GM18951 (cell line): ENCODE data around the gene PIH1D1.

Experiments used
- POLR2A ChIP-seq: IDR thresholded peaks from 4 replicates; pipeline ENCODE4 v1.6.1; 2011; ENCODE audit warnings: mild to moderate bottlenecking; ENCODE audit not compliant: insufficient read length, insufficient read depth; ENCODE audit errors: extremely low read depth
- in situ Hi-C: fragments of 300-500 bp; cut with MboI; formaldehyde crosslinking; loops from one replicate; pipeline ENCODE4 v1.12.0; 2022; ENCODE audit warnings: low sequenced_read_pairs, mixed read lengths, inconsistent platforms; ENCODE audit not compliant: unreplicated experiment

Gene PIH1D1

GRCh38 chr19:49431330-49431749 is 20.3 kb downstream of the PIH1D1 start:
- no peak for TF ChIP-seq POLR2A
- in situ Hi-C loops, result no loop called here

GRCh38 chr19:49430678-49431329 is 20.8 kb downstream of the PIH1D1 start:
- TF ChIP-seq POLR2A, result no peak
- in situ Hi-C loops, result no loop called here

DNA sequence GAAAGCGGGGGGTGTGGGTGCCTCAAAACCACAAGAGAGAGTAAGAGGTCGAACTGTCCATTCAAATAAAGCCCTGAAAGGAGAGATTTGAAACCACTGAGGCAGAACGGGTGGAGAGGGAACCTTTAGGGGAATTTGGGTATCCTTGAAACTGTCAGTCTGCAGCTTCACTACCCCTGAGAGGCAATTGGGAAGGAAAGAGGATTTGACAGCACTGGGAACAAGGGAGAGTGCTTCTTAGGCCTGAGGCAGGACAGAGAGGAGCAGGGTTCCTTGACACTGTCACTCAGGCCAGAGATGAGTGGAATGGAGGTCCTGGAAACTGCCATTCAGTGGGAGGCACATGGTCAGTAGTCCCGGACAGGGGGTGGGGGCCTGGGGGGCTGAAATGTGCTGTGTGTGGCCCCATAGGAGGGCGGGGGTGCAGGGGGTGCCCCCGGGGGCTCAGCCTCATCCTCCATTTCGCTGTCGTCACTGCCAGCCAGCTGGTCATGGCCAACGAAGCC is 21.4 kb downstream of the PIH1D1 start:
- in situ Hi-C loops, result no loop called here
- no peak for TF ChIP-seq POLR2A

DNA sequence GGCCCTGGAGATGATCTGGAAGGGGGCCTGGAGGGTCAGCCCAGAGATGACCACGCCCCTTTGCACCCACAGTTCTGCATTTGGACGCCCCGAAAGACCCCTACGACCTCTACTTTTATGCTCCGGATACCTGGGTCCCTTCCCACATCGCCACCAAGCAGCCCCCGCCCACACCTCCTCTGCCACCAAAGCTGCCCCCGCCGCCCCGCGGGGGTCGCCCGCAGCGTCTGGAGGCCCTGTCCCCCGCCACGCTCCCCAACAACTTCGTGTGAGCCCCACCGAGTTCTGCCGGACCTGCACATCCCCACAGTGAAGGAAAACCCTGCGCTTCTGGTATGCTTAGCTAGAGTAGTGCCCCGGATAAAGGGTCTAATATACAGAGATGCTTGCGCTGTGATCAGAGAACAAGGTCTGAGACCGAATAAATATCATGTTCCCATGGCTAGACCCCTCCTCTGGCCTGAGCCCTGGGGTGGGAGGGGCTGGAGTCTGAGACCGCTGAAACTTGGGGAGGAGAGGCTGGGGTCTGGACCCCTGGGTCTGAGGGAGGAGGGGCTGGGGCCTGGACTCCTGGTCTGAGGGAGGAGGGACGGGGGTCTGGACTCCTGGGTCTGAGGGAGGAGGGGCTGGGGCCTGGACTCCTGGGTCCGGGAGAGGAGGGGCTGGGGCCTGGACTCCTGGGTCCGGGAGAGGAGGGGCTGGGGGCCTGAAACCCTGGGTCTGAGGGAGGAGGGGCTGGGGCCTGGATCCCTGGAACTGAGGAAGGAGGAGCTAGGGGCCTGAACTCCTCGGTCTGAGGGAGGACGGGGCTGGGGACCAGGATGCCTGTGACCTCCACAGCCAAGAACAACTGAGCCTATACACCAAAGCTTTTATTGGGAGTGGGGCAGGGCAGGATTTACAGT is 22.8 kb downstream of the PIH1D1 start:
- in situ Hi-C loops, result no loop called here

DNA sequence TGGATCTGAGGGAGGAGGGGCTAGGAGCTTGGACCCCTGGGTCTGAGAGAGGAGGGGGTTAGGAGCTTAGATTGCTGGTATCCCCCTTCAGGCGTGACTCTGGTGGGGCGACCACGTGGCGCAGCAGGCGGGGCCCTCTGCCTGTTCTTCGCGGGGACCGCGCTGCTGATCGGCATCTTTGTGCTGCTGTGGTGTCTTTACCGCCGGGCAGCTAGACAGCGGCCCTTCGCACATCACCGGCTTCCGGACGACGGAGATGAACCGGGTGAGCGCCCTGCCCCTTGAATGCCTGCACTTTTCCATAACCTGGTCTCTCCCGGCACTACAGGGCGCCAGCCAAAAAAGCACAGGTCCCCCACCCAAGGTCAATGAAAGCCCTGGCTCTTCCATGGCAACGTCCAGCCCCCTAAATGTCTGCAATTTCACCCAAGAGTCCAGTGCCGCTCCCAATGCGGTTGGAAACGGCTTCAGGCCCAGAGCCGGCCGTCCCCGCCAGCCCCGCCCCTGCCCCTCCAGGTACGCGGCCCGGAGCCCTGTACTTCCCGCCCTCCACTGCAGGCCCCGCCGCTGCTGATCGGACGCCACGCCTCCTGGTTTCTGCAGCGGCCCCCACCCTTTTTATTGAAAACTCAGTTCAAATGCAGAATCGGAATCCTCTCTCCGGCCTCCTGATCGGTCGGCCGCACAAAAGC is 23.6 kb downstream of the PIH1D1 start:
- in situ Hi-C loops, result no loop called here
- TF ChIP-seq POLR2A, result no peak

More for the DNA sequence above, 22.8 kb downstream of the PIH1D1 start:
- no peak for TF ChIP-seq POLR2A

DNA sequence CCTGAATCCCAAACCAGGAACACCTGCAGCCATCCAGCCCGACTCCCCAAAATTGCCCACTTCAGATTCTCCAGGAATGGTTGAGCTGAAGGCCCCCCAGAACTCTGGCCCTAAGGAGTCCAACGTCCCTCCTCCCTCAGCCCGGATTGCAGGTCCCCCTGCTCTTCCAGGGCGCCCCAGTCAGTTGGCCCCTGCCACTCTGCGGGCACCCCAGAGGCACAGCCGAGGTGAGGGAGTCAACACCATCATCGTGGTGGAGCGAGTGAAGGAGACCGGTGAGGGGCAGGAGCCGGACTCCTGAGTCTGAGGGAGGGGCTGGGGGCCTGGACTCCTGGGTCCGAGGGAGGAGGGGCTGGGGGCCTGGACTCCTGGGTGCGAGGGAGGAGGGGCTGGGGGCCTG is 24.3 kb downstream of the PIH1D1 start:
- TF ChIP-seq POLR2A, result no peak
- in situ Hi-C loops, result no loop called here

DNA sequence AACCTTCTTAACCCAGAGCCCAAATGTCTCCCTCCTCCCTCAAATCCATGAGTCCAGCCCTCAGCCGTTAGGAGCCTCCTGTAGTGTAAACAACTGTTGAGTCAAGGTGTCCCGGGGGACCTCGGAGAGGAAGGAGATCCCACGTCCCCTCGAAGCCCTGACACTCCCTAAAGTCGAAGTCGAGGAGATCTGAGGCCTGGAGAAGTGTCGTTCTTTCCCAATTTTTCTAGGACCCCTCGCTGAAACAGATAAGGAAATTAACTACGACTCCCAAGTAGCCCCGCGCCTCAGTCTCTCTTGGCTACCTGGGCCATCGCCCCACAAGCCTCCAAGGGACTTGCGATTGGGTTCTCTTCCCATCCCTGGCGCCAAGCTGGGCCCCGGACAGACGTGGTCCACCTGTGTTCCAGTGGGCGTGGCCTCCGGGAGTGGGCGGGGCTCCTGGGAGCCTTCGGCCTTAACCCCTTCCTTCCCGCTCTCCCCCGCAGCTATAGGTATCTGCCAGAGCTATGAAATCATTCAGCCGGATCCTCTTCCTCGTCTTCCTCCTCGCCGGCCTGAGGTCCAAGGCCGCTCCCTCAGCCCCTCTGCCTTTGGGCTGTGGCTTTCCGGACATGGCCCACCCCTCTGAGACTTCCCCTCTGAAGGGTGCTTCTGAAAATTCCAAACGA is 25.6 kb downstream of the PIH1D1 start:
- no peak for TF ChIP-seq POLR2A
- in situ Hi-C loops, result no loop called here

DNA sequence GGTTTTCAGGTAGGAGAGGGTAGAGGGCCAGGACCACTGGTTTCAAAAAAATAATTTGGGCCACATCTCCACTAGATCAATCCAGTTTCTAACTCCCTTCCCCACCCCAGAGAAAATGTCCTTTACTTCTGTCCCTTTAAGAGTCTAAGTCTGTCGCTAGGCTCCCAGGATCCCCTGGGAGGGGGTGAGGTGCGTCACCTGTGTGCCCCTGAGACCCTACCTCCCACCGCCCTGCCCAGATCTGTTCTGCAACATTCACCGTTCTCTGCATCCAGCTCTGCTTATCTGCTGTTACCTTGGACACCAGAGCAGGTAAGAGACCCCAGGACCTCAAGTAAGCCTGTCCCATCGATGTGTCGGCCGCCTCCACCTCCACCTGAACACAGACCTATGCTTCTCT is 26.4 kb downstream of the PIH1D1 start, which contains the start of gene GFY:
TSS of gene GFY (plus strand) at position 211 of the 400 bp plus-strand sequence. CDS start 1,043 bp downstream, outside the sequence.
- no peak for TF ChIP-seq POLR2A
- in situ Hi-C loops, result no loop called here

DNA sequence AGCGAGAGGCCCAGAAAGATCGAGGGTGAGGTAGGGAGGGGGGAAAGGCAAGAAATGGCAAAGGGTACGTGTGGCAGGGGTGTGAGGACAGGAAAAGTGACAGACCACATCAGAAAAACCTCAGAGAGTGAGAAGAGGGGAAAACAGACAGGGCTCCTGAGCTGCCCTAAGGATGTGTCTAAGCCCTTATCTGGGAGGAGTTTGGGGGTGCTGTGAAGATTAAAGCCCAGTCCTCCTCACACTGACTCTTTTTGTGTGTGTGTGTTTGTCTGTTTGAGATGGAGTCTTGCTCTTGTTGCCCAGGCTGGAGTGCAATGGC is 27.7 kb downstream of the PIH1D1 start:
- no peak for TF ChIP-seq POLR2A
- in situ Hi-C loops, result no loop called here

DNA sequence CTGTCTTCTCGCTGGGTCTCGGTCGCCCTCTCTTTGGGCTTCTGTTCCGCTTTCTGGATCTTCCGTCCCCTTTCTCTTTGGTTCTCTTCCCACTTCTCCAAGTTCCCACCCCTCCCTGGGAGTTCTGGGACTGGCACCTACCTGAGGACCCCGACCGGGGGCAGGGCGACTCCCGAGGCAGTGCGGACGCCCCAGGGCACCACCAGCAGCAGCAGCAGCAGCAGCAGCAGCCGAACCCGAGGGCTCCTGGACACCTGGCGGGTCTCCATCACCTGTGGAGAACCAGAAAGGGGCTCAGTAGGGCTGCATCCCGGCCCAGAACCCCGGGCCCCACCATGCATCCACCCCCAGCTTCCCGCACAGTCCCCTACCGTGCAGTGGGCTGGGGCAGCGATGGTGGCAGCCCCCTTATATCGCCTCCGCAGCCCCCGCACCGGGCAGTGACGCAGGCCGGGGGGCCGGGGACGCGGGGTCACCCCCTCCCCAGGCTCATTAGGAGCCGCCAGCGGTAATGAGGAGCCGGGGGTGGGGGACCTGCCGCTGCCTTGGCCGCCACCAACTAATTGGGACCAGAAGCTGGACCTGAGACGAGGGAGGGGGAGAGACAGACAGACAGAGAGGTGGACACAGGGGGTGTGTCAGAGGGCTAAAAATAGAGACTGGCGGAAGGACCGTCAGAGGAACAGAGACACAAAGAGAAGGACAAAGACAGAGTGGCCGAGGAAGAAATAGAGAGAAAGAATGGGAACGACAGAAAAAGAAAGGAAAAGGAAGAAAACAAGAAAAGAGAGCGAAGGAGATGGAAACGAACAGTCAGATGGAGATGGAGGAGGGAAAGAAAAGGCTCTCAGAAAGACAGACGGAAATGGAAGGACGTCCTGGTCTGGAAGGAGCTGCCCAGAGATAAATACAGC is 28.3 kb downstream of the PIH1D1 start, which contains the start of gene PTH2:
TSS of gene PTH2 (minus strand) at position 371 of the 914 bp plus-strand sequence. CDS start at position 269, 102 bp downstream.
- in situ Hi-C loops, result no loop called here
- TF ChIP-seq POLR2A, result no peak

- no peak for TF ChIP-seq POLR2A
- in situ Hi-C loops, result no loop called here
Measured at GRCh38 chr19:49422407-49423070, 29.1 kb downstream of the PIH1D1 start.
